ENCODE measurements around the gene GRK1. TPM values are rescaled to one million over a fixed set of nuclear protein-coding genes. Genes with fewer than 3 reads are reported as not detected.
"Not testable (repeated sequence)": the region's sequence is repeated elsewhere in the genome, so short reads cannot be mapped to it uniquely, and the experiment has no call there.

Gene GRK1
- total RNA-seq, 3 donors from 2014 or later = not detected

- Histone ChIP-seq H3K27ac (no peak overlapping the region), H3K27me3 (peaks cover 0 to 10% of the 10 kb centered on the region in 2 donors), H3K9me3 (no peaks in the 10 kb centered on the region), H3K36me3 (no peaks in the 10 kb centered on the region), H3K4me3 (peak overlapping the region in 2 of 3 donors; percentile 53 to 68), H3K4me1 (no peaks in the 10 kb centered on the region)
- TF ChIP-seq, protein P1, sequence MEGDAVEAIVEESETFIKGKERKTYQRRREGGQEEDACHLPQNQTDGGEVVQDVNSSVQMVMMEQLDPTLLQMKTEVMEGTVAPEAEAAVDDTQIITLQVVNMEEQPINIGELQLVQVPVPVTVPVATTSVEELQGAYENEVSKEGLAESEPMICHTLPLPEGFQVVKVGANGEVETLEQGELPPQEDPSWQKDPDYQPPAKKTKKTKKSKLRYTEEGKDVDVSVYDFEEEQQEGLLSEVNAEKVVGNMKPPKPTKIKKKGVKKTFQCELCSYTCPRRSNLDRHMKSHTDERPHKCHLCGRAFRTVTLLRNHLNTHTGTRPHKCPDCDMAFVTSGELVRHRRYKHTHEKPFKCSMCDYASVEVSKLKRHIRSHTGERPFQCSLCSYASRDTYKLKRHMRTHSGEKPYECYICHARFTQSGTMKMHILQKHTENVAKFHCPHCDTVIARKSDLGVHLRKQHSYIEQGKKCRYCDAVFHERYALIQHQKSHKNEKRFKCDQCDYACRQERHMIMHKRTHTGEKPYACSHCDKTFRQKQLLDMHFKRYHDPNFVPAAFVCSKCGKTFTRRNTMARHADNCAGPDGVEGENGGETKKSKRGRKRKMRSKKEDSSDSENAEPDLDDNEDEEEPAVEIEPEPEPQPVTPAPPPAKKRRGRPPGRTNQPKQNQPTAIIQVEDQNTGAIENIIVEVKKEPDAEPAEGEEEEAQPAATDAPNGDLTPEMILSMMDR (IDR thresholded peaks at IDR 0.05) = no peak
- TF ChIP-seq POLR2AphosphoS5 (IDR thresholded peaks at IDR 0.05) = no peak
- no peak for DNase-seq (ENCODE audit: low spot score in 2 of 2)
- intact Hi-C loops (cut with DNase I; ENCODE audit: low total_unique reads) = no loop called here
These were observed 57.2 kb downstream of the GRK1 start for GRCh38 chr13:113724016-113724758.

DNA sequence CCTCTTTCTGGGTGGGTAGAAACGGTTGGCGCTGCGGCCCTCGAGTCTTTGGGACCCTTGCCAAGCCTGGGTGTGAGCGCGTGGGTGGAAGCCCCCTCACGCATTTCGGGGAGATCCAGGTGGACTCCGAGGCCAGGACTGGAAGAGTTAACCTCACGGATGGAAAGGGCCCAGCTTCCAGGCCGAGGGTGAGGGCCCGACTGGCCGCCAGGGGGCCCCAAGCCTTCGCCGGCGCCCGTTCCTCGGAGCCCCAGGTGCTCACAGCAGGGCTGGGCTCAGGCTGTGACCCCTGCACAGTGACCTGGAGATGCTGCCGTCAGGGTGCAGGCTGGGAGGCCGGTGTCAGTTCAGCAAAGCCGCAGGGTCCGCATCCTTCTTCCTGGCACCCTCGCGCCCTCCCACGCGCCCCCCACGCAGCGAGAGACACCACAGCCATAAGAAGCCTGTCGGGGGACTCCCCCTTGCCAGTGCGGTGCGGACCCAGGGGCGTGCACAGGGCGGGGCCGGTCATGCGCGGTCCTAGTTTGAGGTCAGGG, 57.8 kb downstream of the GRK1 start:
- no peaks in the 10 kb centered on the region for H3K4me1 ChIP-seq
- peak overlapping the region; percentile 24 to 68 (median 53) for H3K4me3 ChIP-seq
- peaks cover 0 to 16% of the 10 kb centered on the region in 2 donors for H3K27me3 ChIP-seq
- intact Hi-C loops (cut with DNase I; ENCODE audit: low total_unique reads) = no loop called here
- H3K27ac ChIP-seq = peak overlapping the region in 1 of 2 donors; percentile 64
- peak; percentile 79 to 84 for DNase-seq (ENCODE audit: low spot score in 2 of 2)
- H3K36me3 ChIP-seq = no peaks in the 10 kb centered on the region
- H3K9me3 ChIP-seq = no peaks in the 10 kb centered on the region
- TF ChIP-seq POLR2A (IDR thresholded peaks at IDR 0.05) = no peak
- TF ChIP-seq POLR2AphosphoS5 (IDR thresholded peaks at IDR 0.05) = peak in 1 of 3 donors; percentile 23
- TF ChIP-seq, protein P1 (IDR thresholded peaks at IDR 0.05) = peak; percentile 72 to 86 (median 82)

DNA sequence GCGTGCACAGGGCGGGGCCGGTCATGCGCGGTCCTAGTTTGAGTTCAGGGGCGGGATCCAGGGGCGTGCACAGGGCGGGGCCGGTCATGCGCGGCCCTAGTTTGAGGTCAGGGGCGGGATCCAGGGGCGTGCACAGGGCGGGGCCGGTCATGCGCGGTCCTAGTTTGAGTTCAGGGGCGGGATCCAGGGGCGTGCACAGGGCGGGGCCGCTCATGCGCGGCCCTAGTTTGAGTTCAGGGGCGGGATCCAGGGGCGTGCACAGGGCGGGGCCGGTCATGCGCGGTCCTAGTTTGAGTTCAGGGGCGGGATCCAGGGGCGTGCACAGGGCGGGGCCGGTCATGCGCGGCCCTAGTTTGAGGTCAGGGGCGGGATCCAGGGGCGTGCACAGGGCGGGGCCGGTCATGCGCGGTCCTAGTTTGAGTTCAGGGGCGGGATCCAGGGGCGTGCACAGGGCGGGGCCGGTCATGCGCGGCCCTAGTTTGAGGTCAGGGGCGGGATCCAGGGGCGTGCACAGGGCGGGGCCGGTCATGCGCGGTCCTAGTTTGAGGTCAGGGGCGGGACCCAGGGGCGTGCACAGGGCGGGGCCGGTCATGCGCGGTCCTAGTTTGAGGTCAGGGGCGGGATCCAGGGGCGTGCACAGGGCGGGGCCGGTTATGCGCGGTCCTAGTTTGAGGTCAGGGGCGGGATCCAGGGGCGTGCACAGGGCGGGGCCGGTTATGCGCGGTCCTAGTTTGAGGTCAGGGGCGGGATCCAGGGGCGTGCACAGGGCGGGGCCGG, 58.5 kb downstream of the GRK1 start:
- peak overlapping the region; percentile 24 to 68 (median 53) for H3K4me3 ChIP-seq
- not testable (repeated sequence) for H3K9me3 ChIP-seq
- DNase-seq (ENCODE audit: low spot score in 2 of 2) = peak in 1 of 2 donors; percentile 51

DNA sequence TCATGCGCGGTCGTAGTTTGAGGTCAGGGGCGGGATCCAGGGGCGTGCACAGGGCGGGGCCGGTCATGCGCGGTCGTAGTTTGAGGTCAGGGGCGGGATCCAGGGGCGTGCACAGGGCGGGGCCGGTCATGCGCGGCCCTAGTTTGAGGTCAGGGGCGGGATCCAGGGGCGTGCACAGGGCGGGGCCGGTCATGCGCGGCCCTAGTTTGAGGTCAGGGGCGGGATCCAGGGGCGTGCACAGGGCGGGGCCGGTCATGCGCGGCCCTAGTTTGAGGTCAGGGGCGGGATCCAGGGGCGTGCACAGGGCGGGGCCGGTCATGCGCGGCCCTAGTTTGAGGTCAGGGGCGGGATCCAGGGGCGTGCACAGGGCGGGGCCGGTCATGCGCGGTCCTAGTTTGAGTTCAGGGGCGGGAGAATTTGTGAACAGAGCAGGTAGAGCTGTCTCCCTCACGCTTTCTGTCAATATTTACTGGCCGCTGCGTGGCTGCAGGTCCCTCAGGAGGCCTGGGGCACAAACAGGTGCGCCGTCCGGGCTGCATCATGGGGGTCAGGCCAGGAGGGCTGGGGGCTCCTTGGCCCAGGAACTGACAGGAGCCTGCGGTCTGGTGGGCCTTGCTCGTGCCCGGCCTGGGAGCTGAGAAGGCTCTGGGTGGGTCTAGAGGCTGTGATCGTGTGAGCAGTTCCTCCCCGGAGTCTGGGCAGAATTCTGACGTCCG, 59.2 kb downstream of the GRK1 start:
- intact Hi-C loops (cut with DNase I; ENCODE audit: low total_unique reads); H3K36me3 ChIP-seq; H3K4me1 ChIP-seq; H3K9me3 ChIP-seq: not testable (repeated sequence)
- Histone ChIP-seq H3K4me3 (peak overlapping the region in 2 of 3 donors; percentile 47 to 48), H3K27me3 (peaks cover 0 to 28% of the 10 kb centered on the region in 2 donors), H3K27ac (peak overlapping the region in 1 of 2 donors; percentile 55)
- DNase-seq (ENCODE audit: low spot score in 2 of 2) = peak in 1 of 2 donors; percentile 42

More for the DNA sequence above, 58.5 kb downstream of the GRK1 start:
- H3K36me3 ChIP-seq; intact Hi-C loops (cut with DNase I; ENCODE audit: low total_unique reads); H3K4me1 ChIP-seq: not testable (repeated sequence)
- peaks cover 0 to 20% of the 10 kb centered on the region in 2 donors for H3K27me3 ChIP-seq
- peak overlapping the region; percentile 38 to 64 for H3K27ac ChIP-seq

DNA sequence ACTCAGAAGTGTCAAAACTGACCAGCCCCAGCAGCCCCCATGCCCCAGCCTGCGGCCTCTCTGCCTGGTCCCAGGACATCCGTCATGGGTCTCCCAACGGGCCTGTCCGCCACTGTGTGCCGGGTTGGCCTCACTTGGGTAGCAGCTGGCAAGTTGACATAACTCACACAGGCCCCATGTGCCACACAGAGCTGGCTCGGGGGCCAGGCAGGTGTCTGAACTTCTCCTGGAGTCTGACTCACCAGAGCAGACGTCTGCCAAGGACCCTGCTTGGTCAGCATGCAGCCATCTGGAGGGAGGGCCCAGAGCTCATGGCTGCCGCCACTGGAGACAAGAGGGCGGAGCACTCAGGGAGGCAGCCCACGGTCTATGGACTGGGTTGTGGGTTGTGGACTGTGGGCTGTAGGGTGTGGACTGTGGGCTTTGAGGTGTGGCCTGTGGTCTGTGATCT, 60.0 kb downstream of the GRK1 start:
- H3K36me3 ChIP-seq = no peaks in the 10 kb centered on the region
- TF ChIP-seq POLR2AphosphoS5 (IDR thresholded peaks at IDR 0.05) = no peak
- TF ChIP-seq, protein P1 (IDR thresholded peaks at IDR 0.05) = no peak
- DNase-seq (ENCODE audit: low spot score in 2 of 2) = no peak
- H3K27me3 ChIP-seq = peaks cover 0 to 33% of the 10 kb centered on the region in 2 donors
- H3K4me3 ChIP-seq = peak overlapping the region in 1 of 3 donors; percentile 48
- no peaks in the 10 kb centered on the region for H3K4me1 ChIP-seq
- H3K9me3 ChIP-seq = no peaks in the 10 kb centered on the region
- intact Hi-C loops (cut with DNase I; ENCODE audit: low total_unique reads) = no loop called here
- no peak overlapping the region for H3K27ac ChIP-seq

Data from breast epithelium (tissue), 4 donors.